ENCODE data around the gene CD1C.
"Not testable (repeated sequence)": the region's sequence is repeated elsewhere in the genome, so short reads cannot be mapped to it uniquely, and the experiment has no call there.

The CD1C gene

DNA sequence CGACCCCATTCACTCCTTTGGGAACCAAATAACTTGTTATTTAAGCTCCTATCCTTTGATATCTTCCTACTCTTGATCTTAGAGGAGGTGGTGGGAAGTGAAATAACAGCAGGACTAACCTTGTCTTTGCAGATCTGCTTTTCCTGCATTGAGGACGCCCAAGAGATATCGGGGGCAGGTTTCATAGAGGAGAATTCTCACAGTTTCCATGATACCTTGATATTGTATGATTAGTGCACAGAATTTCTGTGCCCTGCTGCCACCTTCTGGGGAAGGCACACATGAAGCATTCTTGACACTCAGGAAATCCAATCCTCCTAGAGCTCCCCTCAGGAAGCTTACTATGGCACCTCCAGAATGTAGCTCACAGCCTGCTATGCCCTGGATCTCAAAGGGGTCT, 40.0 kb downstream of the CD1C start:
- no peak for DNase-seq

DNA sequence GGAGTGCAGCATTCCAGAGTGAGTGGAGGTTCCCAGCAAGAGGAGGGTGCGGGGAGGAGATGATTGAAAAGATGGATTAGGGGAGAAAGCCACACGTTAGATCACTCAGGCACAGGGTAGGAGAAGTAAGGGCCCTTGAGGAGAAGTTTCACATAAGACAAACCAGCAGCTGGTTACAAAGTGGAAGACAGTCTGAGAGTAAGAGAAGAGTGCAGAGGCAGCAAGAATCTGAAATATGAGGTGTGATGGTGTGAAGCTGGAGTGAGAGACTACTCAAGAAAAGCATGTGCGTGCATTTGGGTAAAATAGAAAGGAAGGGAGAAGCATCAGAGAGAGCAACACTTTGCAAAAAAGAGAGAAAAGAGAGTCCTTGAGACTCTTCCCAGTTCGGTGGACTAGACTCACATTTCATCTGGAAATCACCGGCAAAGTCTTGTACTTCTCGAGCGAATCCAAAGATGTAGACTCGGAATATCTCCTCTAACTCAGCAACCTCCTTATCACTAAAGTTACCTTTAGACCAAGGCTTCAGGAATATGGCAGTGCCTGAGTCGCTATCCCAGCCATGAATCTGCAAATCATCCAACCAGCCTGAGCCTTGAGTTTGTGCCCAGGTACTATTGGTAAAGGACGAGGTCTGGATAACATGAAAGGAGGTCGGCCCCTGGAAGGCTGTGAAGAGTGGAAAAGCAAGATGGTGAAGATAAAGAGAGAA, 40.8 kb downstream of the CD1C start:
- no peak for DNase-seq

DNA sequence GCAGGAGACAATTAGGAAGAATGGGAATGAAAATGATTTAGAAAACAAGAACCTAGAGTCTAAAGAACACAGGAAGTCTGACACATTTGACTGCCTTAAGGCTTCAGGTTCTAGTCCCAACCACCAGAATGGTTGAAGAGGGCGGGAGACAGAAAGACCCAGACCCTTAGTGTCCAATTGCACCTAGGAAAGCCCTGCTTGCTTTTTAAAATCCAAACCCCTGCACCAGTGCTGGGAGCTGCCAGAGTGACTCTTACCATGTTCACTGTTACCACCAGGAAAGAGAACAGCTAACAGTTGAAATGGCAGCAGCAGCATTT, 41.3 kb downstream of the CD1C start:
- DNase-seq = no peak

DNA sequence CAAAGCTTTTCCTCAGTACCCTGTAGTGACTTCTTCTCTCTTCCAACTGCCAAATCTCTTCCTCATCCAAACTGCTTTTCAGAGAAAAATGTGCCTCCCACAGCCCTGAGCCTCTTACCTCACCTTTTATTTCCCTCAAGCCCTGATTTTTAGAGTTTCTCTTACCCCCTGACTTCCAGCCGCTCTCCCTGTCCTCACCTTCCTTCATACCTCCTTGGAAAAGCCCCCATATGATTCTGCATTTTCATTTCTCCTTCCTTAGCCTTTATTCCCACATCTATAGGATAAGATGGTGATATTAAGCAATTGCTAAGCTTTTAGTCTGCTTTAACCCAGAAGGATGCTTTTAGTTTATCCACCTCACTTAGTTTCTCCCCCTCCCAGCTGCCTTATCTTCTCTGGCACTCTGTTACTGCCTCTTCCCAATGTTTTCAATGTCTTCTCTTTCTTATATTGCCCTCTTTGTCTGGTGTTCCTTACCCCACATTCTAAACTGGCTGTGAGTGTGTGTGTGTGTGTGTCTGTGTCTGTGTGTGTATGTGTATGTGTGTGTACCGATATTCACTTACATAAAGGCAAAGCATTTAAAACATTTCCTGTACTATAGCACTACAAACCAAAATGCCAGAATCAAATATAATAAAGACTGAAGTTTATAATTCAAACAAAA, 41.9 kb downstream of the CD1C start, which contains the start of gene CD1B:
Gene CD1B, minus strand, starts transcription at position 51 of the 670 bp plus-strand sequence. CDS start 108 bp downstream, outside the sequence.
- no peak for DNase-seq

DNA sequence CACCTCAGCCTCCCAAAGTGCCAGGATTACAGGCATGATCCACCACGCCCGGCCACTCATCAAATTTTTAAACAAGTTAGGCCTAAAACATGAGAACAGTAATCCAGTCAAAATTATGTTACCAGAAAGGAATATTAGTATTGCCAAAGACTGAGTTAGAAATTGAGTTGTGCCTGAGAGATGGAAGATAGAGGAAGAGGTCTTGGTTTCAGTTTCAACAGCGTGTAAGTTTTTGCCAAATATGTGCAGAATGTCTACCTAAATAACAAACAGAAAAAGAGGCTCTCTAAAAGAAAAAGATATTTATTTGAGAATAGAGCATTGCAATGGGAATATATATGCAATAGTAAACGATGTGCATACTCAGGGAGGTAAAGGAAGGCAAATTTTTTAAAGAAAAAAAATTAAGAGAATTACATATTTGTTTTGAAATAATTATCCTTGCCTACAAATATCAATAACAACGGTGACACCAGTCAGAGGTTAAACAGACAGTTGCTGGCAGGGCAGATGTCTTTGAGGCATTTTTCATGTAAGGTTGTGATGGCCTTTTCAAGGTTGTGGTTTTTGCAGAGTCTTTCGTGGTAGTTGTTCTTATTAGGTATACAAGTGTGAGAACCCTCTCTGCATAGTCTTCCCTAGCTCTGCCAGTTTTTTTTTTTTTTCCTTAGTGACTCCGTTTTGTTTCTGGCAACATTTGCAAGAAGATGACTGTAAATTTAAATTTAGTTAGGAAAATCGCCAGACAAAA, 43.9 kb downstream of the CD1C start:
- DNase-seq = no peak

DNA sequence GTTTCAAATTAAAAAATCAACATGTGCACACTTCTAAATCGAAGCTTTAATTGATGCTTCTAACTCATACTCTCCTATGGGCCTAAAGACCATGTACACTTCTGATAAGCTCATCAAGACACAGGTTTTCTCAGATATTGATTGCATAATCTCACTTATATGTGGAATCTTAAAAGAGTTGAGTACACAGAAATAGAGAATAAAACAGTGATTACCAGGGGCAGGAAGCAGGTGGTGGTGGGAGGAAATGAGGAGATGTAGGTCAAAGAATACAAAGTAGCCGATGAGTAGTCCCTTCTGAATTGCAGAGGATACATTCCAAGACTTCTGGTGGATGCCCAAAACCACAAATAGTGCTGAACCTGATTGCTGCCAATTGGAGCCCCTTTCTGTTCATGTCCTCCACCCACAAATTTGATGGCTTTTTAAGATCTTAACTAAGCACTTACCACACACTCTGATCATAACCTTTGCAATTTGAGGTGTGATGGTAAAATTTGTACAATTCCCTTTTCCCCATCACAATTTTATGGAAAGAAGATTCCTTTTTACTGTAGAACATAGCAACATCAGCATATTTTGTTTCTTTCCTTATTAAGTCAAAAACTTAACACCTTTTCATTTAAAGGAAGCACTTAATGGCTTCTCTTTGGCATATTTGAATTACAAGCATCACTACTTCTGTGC, 44.9 kb downstream of the CD1C start:
- DNase-seq = no peak

DNA sequence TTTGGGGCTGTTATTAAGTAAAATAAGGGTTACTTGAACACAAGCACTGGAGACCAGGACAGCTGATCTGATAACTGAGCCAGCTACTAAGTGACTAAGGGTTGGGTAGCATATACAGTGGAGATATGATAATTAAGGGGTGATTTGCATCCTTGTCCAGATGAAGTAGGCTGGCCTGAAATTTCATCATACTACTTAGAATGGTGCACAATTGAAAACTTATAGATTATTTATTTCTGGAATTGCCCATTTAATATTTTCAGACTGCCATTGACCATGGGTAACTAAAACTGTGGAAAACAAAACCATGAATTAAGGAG, 45.5 kb downstream of the CD1C start:
- DNase-seq = no peak

DNA sequence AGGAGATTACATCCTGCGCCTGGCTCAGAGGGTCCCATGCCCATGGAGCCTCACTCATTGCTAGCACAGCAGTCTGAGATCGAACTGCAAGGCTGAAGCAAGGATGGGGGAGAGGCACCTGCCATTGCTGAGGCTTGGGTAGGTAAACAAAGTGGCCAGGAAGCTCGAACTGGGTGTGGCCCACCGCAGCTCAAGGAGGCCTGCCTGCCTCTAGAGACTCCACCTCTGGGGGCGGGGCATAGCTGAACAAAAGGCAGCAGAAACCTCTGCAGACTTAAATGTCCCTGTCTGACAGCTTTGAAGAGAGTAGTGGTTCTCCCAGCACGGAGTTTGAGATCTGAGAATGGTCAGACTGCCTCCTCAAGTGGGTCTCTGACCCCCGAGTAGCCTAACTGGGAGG, 46.7 kb downstream of the CD1C start:
- DNase-seq = not testable (repeated sequence)

Data from activated effector memory CD4-positive, alpha-beta T cell treated with Interleukin-2 at 50 U/mL for 16 hours (primary cell).